Gastrocnemius medialis (tissue), 4 donors: ENCODE results near the gene TMTC1.

Experiments
- POLR2A ChIP-seq, 2 donors: fragments of 450-650 bp; IDR thresholded peaks; one replicate each; pipeline ENCODE4 v1.6.1; 2017; ENCODE audit warnings: antibody characterized with exemption in 2 of 2, mild to moderate bottlenecking in 2 of 2, moderate library complexity in 2 of 2
- TF ChIP-seq, protein P1 (sequence below), 5 experiments: fragments of 450-650 bp in 3 of 5; fragments of 200-600 bp in 2 of 5; sonication (generic) in 2 of 5; IDR thresholded peaks in 4 of 5; conservative IDR thresholded peaks in 1 of 5; 1 replicate in 4 of 5; 2 replicates in 1 of 5; pipeline ENCODE4 v1.5.1; 2016 to 2019; ENCODE audit warnings: antibody characterized with exemption in 5 of 5, mild to moderate bottlenecking in 3 of 5, moderate library complexity in 3 of 5

DNA sequence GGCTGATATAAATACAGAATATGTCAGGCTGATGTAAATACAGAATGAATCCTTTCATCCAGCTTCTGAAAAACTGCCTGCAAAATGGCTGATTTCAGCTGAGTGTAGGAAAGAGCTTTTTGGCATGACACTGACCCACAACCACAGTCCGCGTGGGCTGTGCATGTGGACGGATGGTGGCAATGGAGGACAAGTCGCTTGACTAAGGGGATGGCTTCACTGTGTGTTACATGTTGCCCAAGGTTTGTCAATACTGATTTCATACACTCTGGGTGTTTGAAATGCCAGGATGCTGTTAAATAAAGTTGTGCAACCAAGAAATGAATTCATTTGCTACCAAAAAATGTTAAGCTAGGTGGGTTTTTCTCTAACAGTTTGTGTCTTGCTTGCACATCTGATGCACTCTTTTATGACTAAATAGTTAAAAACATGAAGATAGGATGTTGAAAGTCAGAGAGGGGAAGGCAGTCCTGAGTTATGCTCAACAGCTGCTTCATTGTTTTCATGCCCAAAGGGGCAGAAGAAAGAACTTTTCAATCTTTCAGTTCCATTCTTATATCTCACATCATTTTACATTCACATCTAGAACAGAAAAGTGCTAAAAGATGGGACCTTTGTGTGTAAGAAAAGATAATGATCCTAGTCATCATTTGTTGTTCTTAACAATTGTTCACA is 249.8 kb downstream of the TMTC1 start:
- TF ChIP-seq, protein P1, sequence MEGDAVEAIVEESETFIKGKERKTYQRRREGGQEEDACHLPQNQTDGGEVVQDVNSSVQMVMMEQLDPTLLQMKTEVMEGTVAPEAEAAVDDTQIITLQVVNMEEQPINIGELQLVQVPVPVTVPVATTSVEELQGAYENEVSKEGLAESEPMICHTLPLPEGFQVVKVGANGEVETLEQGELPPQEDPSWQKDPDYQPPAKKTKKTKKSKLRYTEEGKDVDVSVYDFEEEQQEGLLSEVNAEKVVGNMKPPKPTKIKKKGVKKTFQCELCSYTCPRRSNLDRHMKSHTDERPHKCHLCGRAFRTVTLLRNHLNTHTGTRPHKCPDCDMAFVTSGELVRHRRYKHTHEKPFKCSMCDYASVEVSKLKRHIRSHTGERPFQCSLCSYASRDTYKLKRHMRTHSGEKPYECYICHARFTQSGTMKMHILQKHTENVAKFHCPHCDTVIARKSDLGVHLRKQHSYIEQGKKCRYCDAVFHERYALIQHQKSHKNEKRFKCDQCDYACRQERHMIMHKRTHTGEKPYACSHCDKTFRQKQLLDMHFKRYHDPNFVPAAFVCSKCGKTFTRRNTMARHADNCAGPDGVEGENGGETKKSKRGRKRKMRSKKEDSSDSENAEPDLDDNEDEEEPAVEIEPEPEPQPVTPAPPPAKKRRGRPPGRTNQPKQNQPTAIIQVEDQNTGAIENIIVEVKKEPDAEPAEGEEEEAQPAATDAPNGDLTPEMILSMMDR (IDR thresholded peaks at IDR 0.05 in 4 of 5, conservative IDR thresholded peaks at IDR 0.05 in 1 of 5) = no peak
- no peak for TF ChIP-seq POLR2A (IDR thresholded peaks at IDR 0.05)
